Naive thymus-derived CD8-positive, alpha-beta T cell (primary cell): ENCODE measurements around the gene YIF1B. TPM values are rescaled to one million over a fixed set of nuclear protein-coding genes. Genes with fewer than 3 reads are reported as not detected.
"Not testable (repeated sequence)": the region's sequence is repeated elsewhere in the genome, so short reads cannot be mapped to it uniquely, and the experiment has no call there.

Experiments
- ATAC-seq, 2 donors: fragments of 150-1000 bp; cut with Tn5 transposase in 1 of 2; sonication (Bioruptor Pico), chemical (Tn5 transposase) in 1 of 2; 1 replicate in 1 of 2; 2 replicates in 1 of 2; pipeline ENCODE4 v1.10.0; 2021; ENCODE audit warnings: mild to moderate bottlenecking in 2 of 2, moderate library complexity in 2 of 2
- POLR2A ChIA-PET: fragments of 350-600 bp; sonication (Branson Sonifier 250); formaldehyde crosslinking; loops from one replicate; lab custom pipeline; 2021; ENCODE audit warnings: antibody characterized with exemption; lab: Charles Lee
- DNase-seq, 10 donors: peaks; one replicate each; pipeline versions ENCODE4 v3.0.0 to v3.0.0-alpha.2; 2020 to 2022
- H3K27ac Mint-ChIP-seq, 10 donors: one replicate each; pipeline ENCODE4 v1.8.0; 2020 to 2022; ENCODE audit warnings: mild to moderate bottlenecking in 10 of 10, mixed read lengths in 10 of 10, moderate library complexity in 4 of 10, inconsistent platforms in 1 of 10
- H3K27me3 Mint-ChIP-seq, 5 donors: one replicate each; pipeline ENCODE4 v1.8.0; 2021 to 2022; ENCODE audit warnings: mixed read lengths in 5 of 5
- H3K36me3 Mint-ChIP-seq, 3 donors: one replicate each; pipeline ENCODE4 v1.8.0; 2020 to 2022; ENCODE audit warnings: mixed read lengths in 3 of 3, mild to moderate bottlenecking in 2 of 3, inconsistent platforms in 1 of 3
- H3K4me1 Mint-ChIP-seq, 4 donors: one replicate each; pipeline ENCODE4 v1.8.0; 2021 to 2022; ENCODE audit warnings: mixed read lengths in 4 of 4
- H3K4me3 Mint-ChIP-seq, 10 donors: one replicate each; pipeline ENCODE4 v1.8.0; 2020 to 2022; ENCODE audit warnings: mild to moderate bottlenecking in 10 of 10, mixed read lengths in 10 of 10, moderate library complexity in 6 of 10, inconsistent platforms in 1 of 10
- H3K9me3 Mint-ChIP-seq, 9 donors: one replicate each; pipeline ENCODE4 v1.8.0; 2020 to 2022; ENCODE audit warnings: mixed read lengths in 9 of 9, mild to moderate bottlenecking in 3 of 9, inconsistent platforms in 1 of 9, moderate library complexity in 1 of 9
- polyA plus RNA-seq, 3 donors: library from polyadenylated mRNA; unstranded; fragments of 300-500 nt; fragmentation: Illumina TruSeq; gene quantifications; one replicate each; pipeline ENCODE4 v1.2.3, GENCODE V29; 2021
- total RNA-seq, 8 experiments: library from RNA in 2 of 8; stranded (reverse) in 2 of 8; gene quantifications; one replicate each; pipeline ENCODE4 v1.2.3 and lab custom pipeline; 2021 to 2026

The YIF1B gene
- total RNA-seq (10 to 100 TPM; 33.7 to 36.4 TPM), polyA plus RNA-seq (10 to 100 TPM; 40.7 to 47.8 (median 44.9) TPM), total RNA-seq (lab: John Stamatoyannopoulos, UW) (14.3 to 23.9 (median 18.7) reads per million in 6 experiments)

DNA sequence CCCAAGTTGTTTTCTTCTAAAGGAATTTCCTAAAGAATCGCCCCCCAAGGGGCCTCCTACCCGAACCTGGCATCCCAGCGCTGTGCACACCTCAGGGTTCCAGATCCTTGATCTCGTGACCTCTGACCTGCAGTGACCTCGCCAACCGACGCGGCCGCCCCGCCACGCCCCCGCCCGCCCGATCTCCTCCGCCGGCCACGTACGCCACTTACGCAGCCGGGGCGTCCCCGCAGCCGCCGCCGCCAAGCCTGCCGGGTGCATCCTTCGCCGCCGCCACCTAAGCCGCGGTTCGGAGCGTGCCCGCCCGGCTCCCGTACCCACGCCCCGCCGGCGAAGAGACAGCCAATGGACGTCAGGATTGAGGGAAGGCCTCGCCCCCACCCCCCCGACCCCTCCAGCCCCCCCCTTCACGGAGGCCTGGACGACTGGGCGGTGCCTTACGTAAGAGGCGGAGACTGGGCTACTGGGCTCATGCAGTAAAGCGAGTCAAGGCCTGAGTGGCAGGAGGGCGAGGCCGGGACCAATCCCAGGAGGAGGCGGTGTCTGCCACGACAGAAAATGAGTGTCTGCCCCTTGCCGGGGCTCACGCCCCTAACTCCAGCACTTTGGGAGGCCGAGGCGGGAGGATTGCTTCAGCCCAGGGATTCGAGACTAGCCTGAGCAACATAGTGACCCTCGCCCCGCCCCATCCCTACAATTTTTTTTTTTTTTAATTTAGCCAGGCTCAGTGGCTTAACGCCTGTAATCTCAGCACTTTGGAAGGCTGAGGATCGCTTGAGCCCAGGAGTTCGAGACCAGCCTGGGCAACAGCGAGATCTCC is at the start of gene YIF1B:
TSS of gene YIF1B (minus strand) at position 291 of the 820 bp plus-strand sequence. CDS start at position 261, 30 bp downstream.
- ATAC-seq (peak; percentile 88), DNase-seq (peak; percentile 90 to 97 (median 94))
- H3K27ac Mint-ChIP-seq, result peak within 1 kb of the TSS; percentile 91 to 98 (median 94)
- H3K4me3 Mint-ChIP-seq, result peak within 1 kb of the TSS; percentile 79 to 94 (median 90)
- no peaks in the 10 kb centered on the region for H3K27me3 Mint-ChIP-seq
- H3K4me1 Mint-ChIP-seq, result peaks cover 18 to 54% (median 42%) of the 10 kb centered on the region in 4 donors
- H3K9me3 Mint-ChIP-seq, result no peaks in the 10 kb centered on the region
- H3K36me3 Mint-ChIP-seq, result no peaks in the 10 kb centered on the region
- POLR2A ChIA-PET, result interaction anchor here (0.7 to 1.4 kb wide), 4 partner anchors 20 to 998 kb away, joined by 3 to 11 read pairs (median 4); partner anchors contain the start of genes CATSPERG, PSMD8 and SPINT2

GRCh38 chr19:38362946-38363688 is 47.4 kb upstream of the YIF1B start:
- not testable (repeated sequence) for ATAC-seq, H3K9me3 Mint-ChIP-seq, H3K36me3 Mint-ChIP-seq, DNase-seq
- H3K27ac Mint-ChIP-seq, result peak overlapping the region in 1 of 10 donors; percentile 9
- H3K4me1 Mint-ChIP-seq, result peaks cover 12 to 18% (median 13%) of the 10 kb centered on the region in 4 donors
- H3K27me3 Mint-ChIP-seq, result peaks cover 0 to 25% (median 2%) of the 10 kb centered on the region in 5 donors
- H3K4me3 Mint-ChIP-seq, result peak overlapping the region in 9 of 10 donors; percentile 28 to 87 (median 68)
- POLR2A ChIA-PET, result interaction anchor here (0.7 to 0.9 kb wide), 2 partner anchors 25 to 1525 kb away, joined by 3 to 6 read pairs; partner anchors contain the start of genes GGN and ZNF790

- ATAC-seq (peak; percentile 57 to 65), DNase-seq (peak; percentile 18 to 79 (median 42))
- Mint-ChIP-seq H3K9me3 (no peaks in the 10 kb centered on the region), H3K27me3 (peaks cover 0 to 17% (median 2%) of the 10 kb centered on the region in 5 donors), H3K4me1 (peaks cover 12 to 18% (median 13%) of the 10 kb centered on the region in 4 donors), H3K27ac (peak overlapping the region in 2 of 10 donors; percentile 29 to 66), H3K4me3 (peak overlapping the region; percentile 68 to 90 (median 84)), H3K36me3 (no peaks in the 10 kb centered on the region)
- POLR2A ChIA-PET, result interaction anchor here (0.5 to 0.9 kb wide), 3 partner anchors 25 to 1524 kb away, joined by 3 to 6 read pairs (median 3); partner anchors contain the start of genes GGN and ZNF790
Observed at GRCh38 chr19:38362076-38362945, 46.6 kb upstream of the YIF1B start.

DNA sequence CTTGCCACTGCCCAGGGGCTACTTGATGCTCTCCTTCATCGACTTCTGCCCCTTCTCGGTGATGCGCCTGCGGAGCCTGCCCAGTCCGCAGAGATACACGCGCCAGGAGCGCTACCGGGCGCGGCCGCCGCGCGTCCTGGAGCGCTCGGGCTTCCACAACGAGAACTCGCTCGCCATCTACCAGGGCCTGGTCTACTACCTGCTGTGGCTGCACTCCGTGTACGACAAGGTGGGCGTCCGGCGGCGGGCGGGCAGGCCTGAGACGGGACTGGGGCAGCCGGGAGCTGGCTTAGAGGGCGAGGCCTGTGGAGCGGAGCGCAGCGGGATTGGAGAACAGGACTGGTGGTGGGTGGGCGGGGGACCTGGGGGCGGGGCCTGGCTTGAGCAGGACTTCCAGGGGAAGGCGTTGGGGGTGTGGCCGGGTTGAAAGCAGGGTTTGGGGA is 45.9 kb upstream of the YIF1B start:
- Mint-ChIP-seq H3K27ac (no peak overlapping the region), H3K4me3 (peak overlapping the region; percentile 68 to 90 (median 84)), H3K9me3 (no peaks in the 10 kb centered on the region), H3K4me1 (peaks cover 12 to 18% (median 13%) of the 10 kb centered on the region in 4 donors), H3K36me3 (no peaks in the 10 kb centered on the region), H3K27me3 (peaks cover 0 to 13% (median 2%) of the 10 kb centered on the region in 5 donors)
- ATAC-seq (peak; percentile 75 to 80), DNase-seq (peak; percentile 30 to 71 (median 40))
- POLR2A ChIA-PET, result interaction anchor here (0.5 kb wide), 1 partner anchor 118 kb away, joined by 3 read pairs; no protein-coding TSS in a partner anchor

DNA sequence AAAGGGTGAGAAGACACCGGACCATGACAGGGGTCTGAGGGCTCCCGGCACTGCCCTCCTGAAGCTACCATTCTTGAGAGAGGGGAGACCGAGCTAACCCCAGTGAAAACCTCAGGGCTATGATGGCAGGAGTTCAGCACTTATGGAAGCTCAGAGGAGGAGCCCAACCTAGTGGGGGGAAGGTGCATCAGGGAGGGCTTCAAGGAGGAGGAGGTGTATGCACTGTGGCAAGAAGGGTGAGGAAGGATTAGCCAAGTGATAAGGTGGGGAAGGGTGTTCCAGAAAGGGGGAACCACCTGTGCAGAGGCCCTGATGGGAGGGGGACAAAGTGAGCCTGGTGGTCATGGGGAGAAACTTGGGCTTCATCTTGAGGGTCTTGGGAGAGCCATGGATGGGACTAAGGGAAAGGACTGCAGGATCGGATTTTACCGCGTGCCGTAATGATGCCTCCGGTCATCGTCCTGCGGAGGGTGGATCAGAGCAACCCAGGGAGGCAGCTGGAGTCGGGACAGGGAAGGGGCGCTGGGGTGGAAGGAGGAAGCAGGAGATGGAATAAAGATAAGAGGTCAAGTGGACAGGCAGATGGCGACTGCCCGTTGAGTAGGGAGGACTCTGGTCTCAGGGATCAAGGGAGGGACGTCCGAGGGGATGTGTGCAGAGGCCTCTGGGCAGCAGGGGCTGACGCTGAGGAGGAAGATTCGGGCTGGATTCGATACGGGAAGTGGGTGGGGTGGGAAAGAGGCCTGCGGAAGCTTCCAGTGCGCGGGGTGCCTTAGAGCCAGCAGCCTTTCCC is 45.3 kb upstream of the YIF1B start:
- DNase-seq (no peak), ATAC-seq (peak in 1 of 2 donors; percentile 3)
- Mint-ChIP-seq H3K27ac (peak overlapping the region in 3 of 10 donors; percentile 48 to 86 (median 75)), H3K27me3 (peaks cover 0 to 11% (median 0%) of the 10 kb centered on the region in 5 donors), H3K4me1 (peaks cover 12 to 18% (median 13%) of the 10 kb centered on the region in 4 donors), H3K36me3 (no peaks in the 10 kb centered on the region), H3K4me3 (peak overlapping the region; percentile 68 to 90 (median 82)), H3K9me3 (no peaks in the 10 kb centered on the region)
- POLR2A ChIA-PET, result interaction anchor here (0.5 to 1.0 kb wide), 3 partner anchors 8 to 117 kb away, joined by 3 read pairs; no protein-coding TSS in a partner anchor

DNA sequence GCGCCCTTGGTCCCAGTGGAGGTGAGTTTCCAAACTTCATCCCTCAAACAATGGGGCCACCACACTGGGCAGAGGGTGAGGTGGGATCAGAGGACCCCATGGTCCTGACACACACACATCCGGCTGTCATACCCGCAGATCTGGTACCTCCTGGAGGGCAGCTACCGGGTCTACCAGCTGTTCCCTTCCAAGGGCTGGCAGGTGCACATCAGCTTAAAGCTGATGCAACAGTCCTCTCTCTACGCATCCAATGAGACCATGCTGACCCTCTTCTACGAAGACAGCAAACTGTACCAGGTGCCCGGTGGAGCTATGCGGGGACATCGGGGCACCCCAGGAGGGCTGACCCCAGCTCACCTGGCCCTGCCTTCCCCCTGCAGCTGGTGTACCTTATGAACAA is 44.6 kb upstream of the YIF1B start:
- Mint-ChIP-seq H3K9me3 (no peaks in the 10 kb centered on the region), H3K36me3 (no peaks in the 10 kb centered on the region), H3K27me3 (peaks cover 0 to 10% (median 2%) of the 10 kb centered on the region in 5 donors), H3K27ac (peak overlapping the region in 2 of 10 donors; percentile 48 to 75), H3K4me1 (peaks cover 12 to 18% (median 13%) of the 10 kb centered on the region in 4 donors), H3K4me3 (peak overlapping the region in 8 of 10 donors; percentile 68 to 90 (median 85))
- ATAC-seq, result no peak
- POLR2A ChIA-PET, result interaction anchor here (0.6 to 1.0 kb wide), 2 partner anchors 9 to 95 kb away, joined by 3 read pairs; no protein-coding TSS in a partner anchor
- DNase-seq, result no peak

DNA sequence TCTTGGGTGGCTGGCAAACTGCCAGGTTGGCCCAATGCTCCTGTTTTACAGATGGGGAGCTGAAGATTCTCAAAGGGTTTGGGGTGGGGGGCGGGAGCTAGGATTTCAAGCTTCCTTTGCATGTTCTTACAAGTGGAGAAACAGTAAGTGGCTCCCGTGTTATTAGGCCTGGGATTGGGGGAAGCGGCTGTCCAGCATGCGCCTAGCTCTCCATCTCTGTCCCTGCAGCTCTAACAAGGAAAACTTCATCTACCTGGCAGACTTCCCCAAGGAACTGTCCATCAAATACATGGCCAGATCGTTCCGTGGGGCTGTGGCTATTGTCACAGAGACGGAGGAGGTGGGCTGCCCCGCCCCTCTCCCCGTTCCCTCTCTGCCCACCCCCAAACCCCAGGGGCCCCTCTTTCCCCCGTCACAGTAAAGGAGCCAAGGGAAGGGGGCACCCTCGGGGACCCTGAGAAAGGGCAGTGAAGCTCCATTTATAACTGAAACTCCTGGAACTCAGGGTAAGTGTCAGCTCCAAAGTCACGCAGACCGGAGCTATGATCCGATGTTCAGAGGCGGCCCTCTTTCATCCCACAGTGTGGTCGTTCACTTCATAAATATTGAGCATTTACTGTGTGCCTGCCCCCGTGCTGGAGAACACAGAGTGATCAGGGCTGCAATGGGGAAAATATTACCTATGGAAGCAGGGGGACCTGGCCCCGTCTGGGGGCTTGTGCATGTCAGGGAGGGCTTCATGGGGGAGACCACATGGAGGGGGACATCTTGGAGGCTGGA is 43.7 kb upstream of the YIF1B start:
- Mint-ChIP-seq H3K27ac (peak overlapping the region in 1 of 10 donors; percentile 59), H3K9me3 (no peaks in the 10 kb centered on the region), H3K36me3 (no peaks in the 10 kb centered on the region), H3K4me1 (peaks cover 12 to 18% (median 13%) of the 10 kb centered on the region in 4 donors), H3K4me3 (peak overlapping the region in 6 of 10 donors; percentile 22 to 86 (median 68)), H3K27me3 (peaks cover 0 to 10% (median 2%) of the 10 kb centered on the region in 5 donors)
- ATAC-seq (no peak), DNase-seq (no peak)
- POLR2A ChIA-PET, result interaction anchor here (0.6 to 1.0 kb wide), 2 partner anchors 10 to 161 kb away, joined by 3 read pairs; no protein-coding TSS in a partner anchor

DNA sequence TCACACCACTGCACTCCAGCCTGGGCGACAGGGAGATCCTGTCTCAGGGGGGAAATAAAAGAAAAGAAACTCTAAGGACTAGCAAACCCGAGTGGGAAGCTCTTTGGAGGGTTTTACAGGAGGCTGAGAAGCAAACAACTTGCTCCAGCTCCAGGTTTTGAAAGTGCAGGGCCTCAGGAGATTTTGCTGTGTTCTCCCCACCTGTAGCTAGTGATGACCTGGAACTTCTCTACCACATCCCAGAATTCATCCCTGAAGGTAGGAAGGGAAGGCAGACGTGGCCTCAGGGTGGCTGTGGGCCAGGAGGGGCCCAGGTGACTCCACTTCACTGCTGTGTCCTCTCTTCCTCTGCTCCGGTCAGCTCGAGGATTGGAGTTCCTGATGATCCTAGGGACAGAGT is 42.3 kb upstream of the YIF1B start:
- peaks cover 0 to 10% (median 2%) of the 10 kb centered on the region in 5 donors for H3K27me3 Mint-ChIP-seq
- H3K9me3 Mint-ChIP-seq, result no peaks in the 10 kb centered on the region
- H3K36me3 Mint-ChIP-seq, result no peaks in the 10 kb centered on the region
- DNase-seq (no peak), ATAC-seq (no peak)
- POLR2A ChIA-PET, result no interaction called here
- H3K27ac Mint-ChIP-seq, result no peak overlapping the region
- no peak overlapping the region for H3K4me3 Mint-ChIP-seq
- peaks cover 10 to 18% (median 12%) of the 10 kb centered on the region in 4 donors for H3K4me1 Mint-ChIP-seq

DNA sequence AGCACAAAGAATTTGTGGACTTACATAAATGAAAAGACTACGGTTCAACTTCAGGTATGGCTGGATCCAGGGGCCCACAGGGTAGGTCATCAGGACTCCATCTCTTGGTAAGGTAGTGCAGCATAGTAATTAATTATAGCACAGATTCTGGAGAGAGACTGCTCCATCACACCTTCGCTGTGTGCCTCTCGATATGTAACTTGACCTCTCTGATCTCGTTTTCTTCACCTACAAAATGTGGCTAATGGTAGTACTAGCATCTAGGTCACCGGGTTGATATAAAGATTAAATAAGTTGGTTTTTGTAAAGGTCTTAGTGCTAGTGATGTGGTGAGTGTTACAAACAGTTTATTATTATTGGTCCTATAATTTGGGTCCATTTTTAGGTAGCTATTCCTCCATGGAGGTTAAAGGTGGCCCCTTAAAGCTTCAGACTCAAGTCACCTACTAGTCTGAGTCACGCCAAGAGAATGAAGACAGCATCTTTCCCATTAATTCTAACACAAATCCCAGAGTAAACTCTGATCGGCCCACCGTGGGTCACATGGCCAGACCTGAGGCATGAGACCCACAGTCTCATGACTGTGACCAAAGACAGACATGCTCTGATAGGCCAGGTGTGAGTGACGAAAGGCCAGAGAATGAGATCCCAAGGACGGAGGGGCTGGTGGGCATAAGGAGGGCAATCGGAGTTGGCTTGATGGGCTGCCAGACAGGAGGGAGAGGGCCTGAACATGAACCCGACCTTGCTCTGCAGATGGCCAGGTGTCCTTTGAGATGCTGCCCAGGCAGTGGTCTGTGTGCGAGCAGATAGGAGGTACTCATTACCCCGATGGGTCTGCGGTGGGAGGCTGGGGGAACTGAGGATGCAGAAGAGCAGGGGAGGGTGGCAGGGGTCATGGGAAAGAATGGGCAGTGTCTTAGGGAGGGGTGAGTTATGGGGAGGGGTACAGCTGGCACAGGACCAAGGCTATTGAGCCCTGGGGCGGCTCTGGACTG is 40.3 kb upstream of the YIF1B start:
- no peaks in the 10 kb centered on the region for H3K36me3 Mint-ChIP-seq
- ATAC-seq (no peak), DNase-seq (no peak)
- no peak overlapping the region for H3K4me3 Mint-ChIP-seq
- H3K27ac Mint-ChIP-seq, result peak overlapping the region in 2 of 10 donors; percentile 36 to 44
- H3K27me3 Mint-ChIP-seq, result peaks cover 0 to 7% (median 2%) of the 10 kb centered on the region in 5 donors
- POLR2A ChIA-PET, result no interaction called here
- no peaks in the 10 kb centered on the region for H3K9me3 Mint-ChIP-seq
- H3K4me1 Mint-ChIP-seq, result peaks cover 3 to 11% (median 6%) of the 10 kb centered on the region in 4 donors
